HG02938 (cell line): ENCODE measurements around the gene HOXC13.

Experiments
- ATAC-seq: cut with Tn5 transposase; IDR thresholded peaks from one replicate; pipeline ENCODE4 v1.9.1; 2021; ENCODE audit warnings: mild to moderate bottlenecking, moderate library complexity; ENCODE audit not compliant: unreplicated experiment

HOXC13 gene

GRCh38 chr12:53994264-53995001 lies 55.8 kb downstream of the HOXC13 start:
- ATAC-seq = no peak

GRCh38 chr12:53995002-53995377 lies 56.4 kb downstream of the HOXC13 start:
- no peak for ATAC-seq

- no peak for ATAC-seq
Observed at GRCh38 chr12:53995378-53996239, 57.0 kb downstream of the HOXC13 start.
